Neuronal stem cell (in vitro differentiated cells): ENCODE results near the gene TEX48.

Experiments
- DNase-seq: peaks from one replicate; pipeline ENCODE4 v3.0.0-alpha.2; 2013; ENCODE audit warnings: low spot score
- H2AFZ ChIP-seq: one replicate; pipeline ENCODE4 v1.6.1; 2013; ENCODE audit warnings: mild to moderate bottlenecking, low read length, inconsistent platforms
- H2AK5ac ChIP-seq: 2 replicates; pipeline ENCODE4 v1.6.1; 2013; ENCODE audit warnings: low read depth, mild to moderate bottlenecking, inconsistent platforms, low read length, moderate library complexity, mixed read lengths
- H2BK120ac ChIP-seq: 2 replicates; pipeline ENCODE4 v1.6.1; 2013; ENCODE audit warnings: low read depth, mild to moderate bottlenecking, inconsistent platforms, low read length, moderate library complexity, mixed read lengths
- H2BK12ac ChIP-seq: one replicate; pipeline ENCODE4 v1.6.1; 2013; ENCODE audit warnings: low read length, inconsistent platforms
- H2BK15ac ChIP-seq: 2 replicates; pipeline ENCODE4 v1.6.1; 2013; ENCODE audit warnings: mild to moderate bottlenecking, low read length, inconsistent platforms, mixed read lengths
- H2BK5ac ChIP-seq: one replicate; pipeline ENCODE4 v1.6.1; 2013; ENCODE audit warnings: inconsistent platforms, mild to moderate bottlenecking, low read length, moderate library complexity
- H3K14ac ChIP-seq: one replicate; pipeline ENCODE4 v1.6.1; 2013; ENCODE audit warnings: low read length, inconsistent platforms
- H3K18ac ChIP-seq: 2 replicates; pipeline ENCODE4 v1.6.1; 2013; ENCODE audit warnings: low read length, inconsistent platforms
- H3K23ac ChIP-seq: 2 replicates; pipeline ENCODE4 v1.6.1; 2013; ENCODE audit warnings: low read depth, mild to moderate bottlenecking, mixed read lengths, low read length, inconsistent platforms; ENCODE audit not compliant: poor library complexity
- H3K27ac ChIP-seq: replicated peaks from 3 replicates; pipeline ENCODE4 v1.5.1; 2013; ENCODE audit warnings: low read length, inconsistent platforms
- H3K27me3 ChIP-seq, 3 experiments: 2 replicates each; pipeline ENCODE4 v1.6.1; 2013; ENCODE audit warnings: low read length in 3 of 3, mild to moderate bottlenecking in 2 of 3, inconsistent platforms in 1 of 3, low read depth in 1 of 3, mixed read lengths in 1 of 3, moderate library complexity in 1 of 3; ENCODE audit not compliant: control insufficient read depth in 3 of 3, insufficient read depth in 3 of 3
- H3K36me3 ChIP-seq, 2 donors: replicated peaks in 1 of 2; 2 replicates each; pipeline ENCODE4 v1.6.1; 2013; ENCODE audit warnings: low read length in 2 of 2; ENCODE audit not compliant: control insufficient read depth in 2 of 2, insufficient read depth in 2 of 2
- H3K4ac ChIP-seq: 2 replicates; pipeline ENCODE4 v1.6.1; 2013; ENCODE audit warnings: inconsistent platforms, mild to moderate bottlenecking, low read length, moderate library complexity
- H3K4me1 ChIP-seq, 2 donors: 1 replicate in 1 of 2; 2 replicates in 1 of 2; pipeline ENCODE4 v1.6.1; 2013; ENCODE audit warnings: low read length in 2 of 2, low read depth in 1 of 2; ENCODE audit not compliant: control insufficient read depth in 2 of 2, insufficient read depth in 1 of 2
- H3K4me2 ChIP-seq: one replicate; pipeline ENCODE4 v1.6.1; 2013; ENCODE audit warnings: mild to moderate bottlenecking, low read length, inconsistent platforms; ENCODE audit not compliant: insufficient read depth, poor library complexity, severe bottlenecking
- H3K4me3 ChIP-seq, 2 donors: 2 replicates each; pipeline ENCODE4 v1.5.1; 2013; ENCODE audit warnings: low read length in 2 of 2, mild to moderate bottlenecking in 2 of 2, inconsistent platforms in 1 of 2, moderate library complexity in 1 of 2
- H3K79me1 ChIP-seq: one replicate; pipeline ENCODE4 v1.6.1; 2013; ENCODE audit warnings: low read depth, mild to moderate bottlenecking, inconsistent platforms, low read length, moderate library complexity
- H3K9ac ChIP-seq: one replicate; pipeline ENCODE4 v1.6.1; 2013; ENCODE audit warnings: mild to moderate bottlenecking, low read depth, low read length, inconsistent platforms; ENCODE audit not compliant: poor library complexity
- H3K9me3 ChIP-seq, 2 donors: replicated peaks in 1 of 2; 2 replicates each; pipeline versions ENCODE3 to v1.6.1; 2013; ENCODE audit warnings: low read length in 2 of 2, mild to moderate bottlenecking in 2 of 2, inconsistent platforms in 1 of 2, low read depth in 1 of 2, mixed read lengths in 1 of 2, moderate library complexity in 1 of 2; ENCODE audit not compliant: control insufficient read depth in 2 of 2, insufficient read depth in 1 of 2
- H4K8ac ChIP-seq: one replicate; pipeline ENCODE4 v1.6.1; 2013; ENCODE audit warnings: low read depth, mild to moderate bottlenecking, inconsistent platforms, low read length, moderate library complexity
- H4K91ac ChIP-seq: one replicate; pipeline ENCODE4 v1.6.1; 2013; ENCODE audit warnings: low read length, low read depth, mild to moderate bottlenecking, inconsistent platforms; ENCODE audit not compliant: poor library complexity
- WGBS, 2 donors: extraction: QIAGEN DNeasy Blood & Tissue Kit; methylation state at CpG; one replicate each; pipeline ENCODE4 v1.1.7; 2013; ENCODE audit warnings: missing lambda C conversion rate in 2 of 2, mixed read lengths in 1 of 2; ENCODE audit not compliant: insufficient read length in 2 of 2, insufficient replicate concordance in 1 of 2; ENCODE audit errors: extremely low coverage in 2 of 2; 5-methylcytosine and 5-hydroxymethylcytosine counted together

The TEX48 gene

DNA sequence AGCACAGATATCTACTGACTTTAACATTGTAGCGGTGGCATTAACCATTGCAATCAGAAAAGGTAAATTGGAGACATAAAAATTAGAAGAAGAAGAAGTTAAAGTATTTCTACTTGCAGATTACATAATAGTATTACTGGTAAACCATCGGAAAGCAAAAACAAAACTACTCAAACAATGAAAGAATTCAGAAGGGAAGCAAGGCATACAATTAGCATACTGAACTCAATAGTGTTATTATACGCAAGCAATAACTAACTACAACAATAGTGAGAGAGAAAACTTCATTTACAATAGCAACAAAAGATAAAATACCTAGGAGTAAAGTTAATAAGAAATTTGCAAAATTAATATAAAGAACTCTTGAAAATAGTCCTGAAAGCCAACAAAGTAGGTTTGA is 17.8 kb downstream of the TEX48 start:
- no peak overlapping the region for H2BK120ac ChIP-seq
- no peak for DNase-seq
- no peak overlapping the region for H2BK12ac ChIP-seq
- H3K9ac ChIP-seq: no peak overlapping the region
- no peak overlapping the region for H2BK5ac ChIP-seq
- H3K4me1 ChIP-seq: no peaks in the 10 kb centered on the region
- no peak overlapping the region for H2AK5ac ChIP-seq
- peaks cover 0 to 6% (median 0%) of the 10 kb centered on the region in 3 experiments for H3K27me3 ChIP-seq
- H3K18ac ChIP-seq: no peak overlapping the region
- no peak overlapping the region for H3K23ac ChIP-seq
- H4K91ac ChIP-seq: no peak overlapping the region
- H3K27ac ChIP-seq: no peak overlapping the region
- H3K4me2 ChIP-seq: no peak overlapping the region
- no peak overlapping the region for H4K8ac ChIP-seq
- H3K79me1 ChIP-seq: no peaks in the 10 kb centered on the region
- no peak overlapping the region for H3K14ac ChIP-seq
- no peak overlapping the region for H2BK15ac ChIP-seq
- no peaks in the 10 kb centered on the region for H3K36me3 ChIP-seq
- no CpG with 5 or more reads among the region's 3 CpGs for WGBS, 2 donors
- H3K4me3 ChIP-seq: no peak overlapping the region
- no peak overlapping the region for H3K4ac ChIP-seq
- no peaks in the 10 kb centered on the region for H3K9me3 ChIP-seq
- H2AFZ ChIP-seq: no peak overlapping the region

DNA sequence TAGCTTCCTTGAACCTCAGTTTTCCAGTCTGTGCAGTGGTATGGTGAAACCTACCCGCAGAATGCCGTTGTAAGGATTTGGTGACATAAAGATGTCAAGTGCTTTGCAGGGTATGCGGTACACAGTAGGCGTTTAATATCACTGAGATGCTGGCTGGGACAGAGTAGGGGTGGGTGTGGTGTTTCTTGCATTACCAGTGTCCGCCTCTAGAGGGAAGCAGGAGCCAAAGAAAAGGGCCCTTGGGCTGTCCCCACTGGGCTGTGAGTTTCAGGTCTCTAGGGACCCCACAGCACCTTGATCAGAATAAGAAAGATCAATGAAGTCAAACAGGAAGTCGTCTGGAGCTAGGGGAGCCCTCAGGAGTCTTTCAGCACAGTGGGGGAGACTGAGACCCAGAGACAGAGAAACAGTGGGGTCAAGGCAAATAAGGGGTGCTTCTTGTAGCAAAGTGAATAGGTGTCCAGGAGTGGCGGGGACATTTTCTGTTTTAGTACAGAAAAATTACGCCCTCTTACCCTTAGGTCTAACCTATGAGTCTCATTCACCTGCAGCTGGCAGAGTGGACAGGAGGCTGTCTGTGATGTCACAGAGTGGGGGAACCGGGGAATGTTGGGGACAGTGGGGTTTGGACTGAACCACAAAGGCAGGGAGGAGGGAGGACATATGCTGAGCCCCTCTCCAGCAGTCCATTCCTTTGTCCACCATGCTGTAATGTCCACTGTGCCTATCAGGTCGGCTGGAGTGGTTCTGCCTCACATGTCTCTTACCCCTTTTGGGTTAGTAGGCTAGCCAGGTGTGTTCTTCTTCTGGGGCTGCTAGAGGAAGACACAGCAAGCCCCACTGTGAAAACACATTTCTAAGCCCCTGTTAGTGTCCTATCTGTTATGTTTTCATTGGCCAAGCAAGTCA is 19.7 kb downstream of the TEX48 start:
- no peak overlapping the region for H3K4ac ChIP-seq
- no peak overlapping the region for H2BK12ac ChIP-seq
- DNase-seq: peak; percentile 55
- H3K18ac ChIP-seq: peak overlapping the region; percentile 36
- no peaks in the 10 kb centered on the region for H3K9me3 ChIP-seq
- no peak overlapping the region for H4K8ac ChIP-seq
- H2AFZ ChIP-seq: peak overlapping the region; percentile 4
- no peak overlapping the region for H3K4me3 ChIP-seq
- H2BK5ac ChIP-seq: no peak overlapping the region
- no peak overlapping the region for H3K27ac ChIP-seq
- peaks cover 0 to 6% (median 0%) of the 10 kb centered on the region in 3 experiments for H3K27me3 ChIP-seq
- no peak overlapping the region for H3K9ac ChIP-seq
- H3K4me2 ChIP-seq: no peak overlapping the region
- no peak overlapping the region for H4K91ac ChIP-seq
- no peak overlapping the region for H2BK15ac ChIP-seq
- H3K14ac ChIP-seq: no peak overlapping the region
- no peak overlapping the region for H3K23ac ChIP-seq
- H2BK120ac ChIP-seq: no peak overlapping the region
- WGBS, 2 donors: no CpG with 5 or more reads among the region's 10 CpGs
- H3K79me1 ChIP-seq: no peaks in the 10 kb centered on the region
- no peak overlapping the region for H2AK5ac ChIP-seq
- no peaks in the 10 kb centered on the region for H3K4me1 ChIP-seq
- H3K36me3 ChIP-seq: no peaks in the 10 kb centered on the region

DNA sequence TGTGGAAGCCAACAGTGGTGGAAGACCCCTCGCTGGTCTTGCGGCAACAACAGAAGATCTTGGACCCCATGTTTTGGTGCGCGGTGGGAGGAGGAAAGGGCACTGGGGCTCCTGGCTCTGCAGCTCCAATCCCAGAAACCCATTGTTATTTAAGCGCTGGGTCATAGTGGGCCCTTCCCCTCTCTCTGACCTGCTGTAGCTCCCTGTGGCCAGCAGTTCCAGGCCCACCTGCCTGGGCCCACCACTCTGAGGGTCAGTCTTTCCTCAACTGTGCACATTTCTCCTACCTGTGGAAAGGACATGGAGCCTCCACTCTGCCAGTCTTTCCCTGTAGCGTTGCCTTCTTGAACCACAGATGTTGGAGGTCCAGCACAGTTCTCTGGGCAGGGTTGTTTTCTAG is 24.3 kb downstream of the TEX48 start, which contains the start of gene TEX53:
Gene TEX53 (minus strand): TSS at position 101 of the 400 bp plus-strand sequence. CDS start 31 bp downstream, at position 70.
- no CpG with 5 or more reads among the region's 6 CpGs for WGBS, 2 donors
- no peak within 1 kb of the TSS for H3K18ac ChIP-seq
- H2BK12ac ChIP-seq: no peak within 1 kb of the TSS
- no peak within 1 kb of the TSS for H4K8ac ChIP-seq
- no peak within 1 kb of the TSS for H3K27ac ChIP-seq
- no peak within 1 kb of the TSS for H3K9ac ChIP-seq
- no peak within 1 kb of the TSS for H3K4ac ChIP-seq
- no peak within 1 kb of the TSS for H2BK120ac ChIP-seq
- no peak for DNase-seq
- H3K4me3 ChIP-seq: no peak within 1 kb of the TSS
- H3K79me1 ChIP-seq: no peaks in the 10 kb centered on the region
- H2AFZ ChIP-seq: no peak within 1 kb of the TSS
- no peak within 1 kb of the TSS for H3K14ac ChIP-seq
- peaks cover 0 to 2% (median 0%) of the 10 kb centered on the region in 3 experiments for H3K27me3 ChIP-seq
- no peak within 1 kb of the TSS for H4K91ac ChIP-seq
- H2AK5ac ChIP-seq: peak within 1 kb of the TSS; percentile 43
- H3K9me3 ChIP-seq: no peaks in the 10 kb centered on the region
- H3K23ac ChIP-seq: no peak within 1 kb of the TSS
- no peak within 1 kb of the TSS for H2BK15ac ChIP-seq
- H3K4me2 ChIP-seq: no peak within 1 kb of the TSS
- no peak within 1 kb of the TSS for H2BK5ac ChIP-seq
- peaks cover 0 to 2% of the 10 kb centered on the region in 2 donors for H3K4me1 ChIP-seq
- H3K36me3 ChIP-seq: no peaks in the 10 kb centered on the region

DNA sequence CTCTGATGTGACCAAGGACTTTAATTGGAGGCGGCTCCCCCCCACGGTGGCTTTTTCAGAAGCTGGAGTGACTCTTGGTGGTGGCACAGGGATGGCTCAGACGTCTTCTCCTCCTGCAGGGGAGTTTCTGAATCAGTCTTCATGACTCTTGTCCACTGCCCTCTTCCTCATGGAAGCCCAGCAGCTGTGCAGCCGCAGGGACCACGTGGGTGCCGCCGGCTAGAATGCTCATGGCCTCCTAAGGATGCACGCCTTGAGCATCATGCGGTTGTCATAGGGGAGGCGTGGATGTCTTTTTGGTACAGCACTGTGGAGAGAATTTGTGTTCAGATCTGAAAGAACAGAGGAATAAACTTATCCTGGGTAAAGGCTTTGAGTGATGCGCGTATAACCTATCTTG is 25.7 kb downstream of the TEX48 start:
- DNase-seq: no peak
- Histone ChIP-seq H2AK5ac (no peak overlapping the region), H3K4me2 (no peak overlapping the region), H3K9ac (no peak overlapping the region), H3K27me3 (no peaks in the 10 kb centered on the region), H3K18ac (no peak overlapping the region), H2BK5ac (no peak overlapping the region), H2BK120ac (no peak overlapping the region), H2BK12ac (no peak overlapping the region), H3K4ac (no peak overlapping the region), H3K4me3 (no peak overlapping the region), H3K36me3 (peaks cover 0 to 1% of the 10 kb centered on the region in 2 donors), H3K27ac (no peak overlapping the region), H3K4me1 (peaks cover 0 to 2% of the 10 kb centered on the region in 2 donors), H4K91ac (no peak overlapping the region), H3K23ac (no peak overlapping the region), H4K8ac (no peak overlapping the region), H2BK15ac (no peak overlapping the region), H2AFZ (no peak overlapping the region), H3K79me1 (no peaks in the 10 kb centered on the region), H3K14ac (no peak overlapping the region), H3K9me3 (peaks cover 0 to 1% of the 10 kb centered on the region in 2 donors)
- WGBS, 2 donors: no CpG with 5 or more reads among the region's 12 CpGs
